Measurements from ENCODE around the gene NME7.
"Not testable (repeated sequence)": the region's sequence is repeated elsewhere in the genome, so short reads cannot be mapped to it uniquely, and the experiment has no call there.

NME7 gene

GRCh38 chr1:169300854-169301253 is 66.7 kb downstream of the NME7 start:
- no peak for DNase-seq

- no peak for DNase-seq
Measured at GRCh38 chr1:169298441-169298840, 69.2 kb downstream of the NME7 start.

- no peak for DNase-seq
Measured at GRCh38 chr1:169295846-169296245, 71.8 kb downstream of the NME7 start.

- no peak for DNase-seq
Measured at GRCh38 chr1:169295425-169295824, 72.2 kb downstream of the NME7 start.

- DNase-seq = no peak
Measured at GRCh38 chr1:169289016-169289415, 78.6 kb downstream of the NME7 start.

GRCh38 chr1:169288011-169288414 is 79.6 kb downstream of the NME7 start:
- DNase-seq = no peak

GRCh38 chr1:169287280-169287679 is 80.3 kb downstream of the NME7 start:
- no peak for DNase-seq

GRCh38 chr1:169281562-169281961 is 86.0 kb downstream of the NME7 start:
- DNase-seq = not testable (repeated sequence)

- no peak for DNase-seq
Measured at GRCh38 chr1:169271098-169271497, 96.5 kb downstream of the NME7 start.

GRCh38 chr1:169266133-169266532 is 101.5 kb downstream of the NME7 start:
- DNase-seq = no peak

- DNase-seq = no peak
Measured at GRCh38 chr1:169263059-169263458, 104.5 kb downstream of the NME7 start.

GRCh38 chr1:169261884-169262283 is 105.7 kb downstream of the NME7 start:
- DNase-seq = no peak

GRCh38 chr1:169260478-169261151 is 107.0 kb downstream of the NME7 start:
- no peak for DNase-seq

- no peak for DNase-seq
Measured at GRCh38 chr1:169259816-169260215, 107.8 kb downstream of the NME7 start.

- no peak for DNase-seq
Measured at GRCh38 chr1:169250795-169251194, 116.8 kb downstream of the NME7 start.

- no peak for DNase-seq
Measured at GRCh38 chr1:169250022-169250421, 117.6 kb downstream of the NME7 start.

- DNase-seq = no peak
Measured at GRCh38 chr1:169249611-169250010, 118.0 kb downstream of the NME7 start.

GRCh38 chr1:169245706-169246105 is 121.9 kb downstream of the NME7 start:
- DNase-seq = no peak

- peak; percentile 10 for DNase-seq
Measured at GRCh38 chr1:169240449-169241232, 127.0 kb downstream of the NME7 start.

GRCh38 chr1:169236880-169237279 is 130.7 kb downstream of the NME7 start:
- no peak for DNase-seq

- no peak for DNase-seq
Measured at GRCh38 chr1:169236143-169236542, 131.5 kb downstream of the NME7 start.

- no peak for DNase-seq
Measured at GRCh38 chr1:169235568-169235967, 132.0 kb downstream of the NME7 start.

GRCh38 chr1:169234780-169235179 is 132.8 kb downstream of the NME7 start:
- DNase-seq = no peak

GRCh38 chr1:169217636-169218035 is 150.0 kb downstream of the NME7 start:
- no peak for DNase-seq

- DNase-seq = no peak
Measured at GRCh38 chr1:169214598-169214997, 153.0 kb downstream of the NME7 start.

All from activated CD4-positive, alpha-beta T cell treated with anti-CD3 and anti-CD28 coated beads, Interleukin-2, amount 50 U/mL, for 16 hours (primary cell).